GM12874 (cell line): ENCODE data around the gene CCDC88C.

Source experiments
- TF ChIP-seq, protein P1 (sequence below): IDR thresholded peaks from 2 replicates; pipeline ENCODE4 v1.5.1; 2011; ENCODE audit warnings: low read depth, mild to moderate bottlenecking, control low read depth, low read length, moderate library complexity; ENCODE audit not compliant: insufficient read depth

Gene CCDC88C

DNA sequence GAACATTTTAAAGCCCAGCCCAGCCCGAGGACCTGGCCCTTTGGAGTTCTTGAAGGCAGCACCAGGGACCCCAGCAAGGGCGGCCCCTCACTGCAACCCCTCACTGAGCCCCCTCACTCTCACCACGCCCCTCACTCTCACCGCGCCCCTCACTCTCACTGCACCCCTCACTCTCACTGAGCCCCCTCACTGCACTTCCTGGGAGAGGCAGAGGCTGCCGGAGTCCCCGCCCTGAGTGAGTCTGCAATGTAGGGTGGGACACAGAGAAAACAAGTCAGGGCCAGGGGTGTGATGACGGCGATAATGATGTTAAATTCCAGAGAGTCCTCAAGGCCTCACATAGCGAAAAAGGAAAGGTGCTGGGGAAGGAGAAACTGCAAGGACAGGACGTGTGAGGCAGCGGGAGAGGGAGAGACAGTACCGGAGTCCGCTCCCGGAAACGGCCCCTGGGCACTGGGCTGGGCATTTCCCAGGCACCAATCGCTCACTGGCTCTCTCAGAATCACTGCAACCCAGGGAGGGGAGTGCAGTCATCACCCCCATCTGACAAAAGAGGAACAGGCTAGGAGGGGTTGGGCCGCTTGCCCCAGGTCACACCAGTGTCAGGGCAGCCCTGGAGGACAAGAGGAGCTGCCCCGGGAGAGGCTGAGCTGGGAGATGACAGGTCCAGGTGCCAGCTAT is 24.9 kb downstream of the CCDC88C start:
- TF ChIP-seq, protein P1, sequence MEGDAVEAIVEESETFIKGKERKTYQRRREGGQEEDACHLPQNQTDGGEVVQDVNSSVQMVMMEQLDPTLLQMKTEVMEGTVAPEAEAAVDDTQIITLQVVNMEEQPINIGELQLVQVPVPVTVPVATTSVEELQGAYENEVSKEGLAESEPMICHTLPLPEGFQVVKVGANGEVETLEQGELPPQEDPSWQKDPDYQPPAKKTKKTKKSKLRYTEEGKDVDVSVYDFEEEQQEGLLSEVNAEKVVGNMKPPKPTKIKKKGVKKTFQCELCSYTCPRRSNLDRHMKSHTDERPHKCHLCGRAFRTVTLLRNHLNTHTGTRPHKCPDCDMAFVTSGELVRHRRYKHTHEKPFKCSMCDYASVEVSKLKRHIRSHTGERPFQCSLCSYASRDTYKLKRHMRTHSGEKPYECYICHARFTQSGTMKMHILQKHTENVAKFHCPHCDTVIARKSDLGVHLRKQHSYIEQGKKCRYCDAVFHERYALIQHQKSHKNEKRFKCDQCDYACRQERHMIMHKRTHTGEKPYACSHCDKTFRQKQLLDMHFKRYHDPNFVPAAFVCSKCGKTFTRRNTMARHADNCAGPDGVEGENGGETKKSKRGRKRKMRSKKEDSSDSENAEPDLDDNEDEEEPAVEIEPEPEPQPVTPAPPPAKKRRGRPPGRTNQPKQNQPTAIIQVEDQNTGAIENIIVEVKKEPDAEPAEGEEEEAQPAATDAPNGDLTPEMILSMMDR, result no peak

DNA sequence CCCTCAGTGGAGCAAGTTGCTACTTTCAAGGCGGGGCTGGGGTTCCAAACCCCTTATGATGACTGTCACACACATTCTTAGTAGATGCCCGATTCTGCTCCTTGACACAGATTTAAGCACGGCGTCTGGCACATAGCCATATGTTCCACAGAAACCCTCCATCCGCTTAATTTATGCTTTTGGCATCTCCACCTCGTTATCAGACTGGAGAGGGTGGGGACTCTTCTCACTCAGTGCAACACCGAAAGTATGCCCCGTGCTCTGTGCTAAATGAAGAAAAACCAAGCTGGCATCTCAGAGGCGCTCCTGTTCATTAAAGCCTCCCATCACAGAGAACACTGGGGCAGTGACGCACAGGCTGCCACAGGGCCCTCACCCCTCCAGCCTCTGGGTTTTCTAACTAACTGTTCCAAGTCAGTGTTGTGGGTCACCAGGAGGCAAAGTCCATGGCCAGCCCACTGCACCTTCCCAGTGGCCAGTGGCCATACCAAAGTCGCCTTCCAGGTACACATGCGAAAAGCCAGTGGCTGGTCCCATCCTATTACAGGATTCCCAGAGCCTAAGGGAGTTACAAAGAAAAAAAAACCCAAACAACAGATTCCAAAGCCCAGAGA is 27.3 kb downstream of the CCDC88C start:
- TF ChIP-seq, protein P1, result no peak

DNA sequence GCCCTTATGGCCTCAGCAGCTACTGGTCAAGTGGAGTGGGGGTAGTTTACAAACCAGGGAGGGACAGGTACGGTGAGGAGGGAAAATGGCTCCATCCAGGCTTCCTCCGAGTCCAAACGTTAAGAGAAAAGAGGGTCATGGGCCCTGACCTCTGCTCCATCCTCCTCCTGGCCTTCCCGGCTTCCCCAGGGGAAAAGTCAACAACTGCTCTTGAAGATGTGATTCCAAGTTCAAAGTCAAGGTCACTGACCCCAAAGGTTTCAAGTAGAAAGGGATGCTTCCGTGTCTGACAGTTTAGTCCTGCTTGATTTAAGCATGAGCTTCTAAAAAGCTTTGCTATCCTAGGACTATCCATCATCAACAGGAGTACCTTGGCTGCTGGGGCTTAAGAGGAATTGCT is 28.5 kb downstream of the CCDC88C start:
- TF ChIP-seq, protein P1, result no peak

DNA sequence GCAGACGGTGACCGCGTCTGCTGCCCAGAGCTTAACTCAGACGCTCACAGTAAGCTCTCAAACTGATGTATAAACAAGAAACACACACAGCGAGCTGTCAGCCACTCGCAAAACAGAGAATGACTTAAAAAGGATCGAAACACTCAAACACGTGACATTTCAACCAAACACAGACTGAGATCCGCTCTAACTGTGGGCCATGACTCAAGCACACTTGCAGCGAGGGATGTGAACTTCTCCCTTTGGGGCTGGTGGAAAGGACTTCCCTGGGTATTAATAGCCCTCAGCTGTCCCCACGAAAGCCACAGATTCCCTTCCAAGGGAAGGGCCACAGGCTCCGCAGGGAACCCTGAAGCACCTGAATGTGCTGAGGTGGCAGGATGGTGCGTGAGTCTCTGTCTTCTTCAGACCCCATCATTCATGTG is 29.1 kb downstream of the CCDC88C start:
- TF ChIP-seq, protein P1, result no peak

DNA sequence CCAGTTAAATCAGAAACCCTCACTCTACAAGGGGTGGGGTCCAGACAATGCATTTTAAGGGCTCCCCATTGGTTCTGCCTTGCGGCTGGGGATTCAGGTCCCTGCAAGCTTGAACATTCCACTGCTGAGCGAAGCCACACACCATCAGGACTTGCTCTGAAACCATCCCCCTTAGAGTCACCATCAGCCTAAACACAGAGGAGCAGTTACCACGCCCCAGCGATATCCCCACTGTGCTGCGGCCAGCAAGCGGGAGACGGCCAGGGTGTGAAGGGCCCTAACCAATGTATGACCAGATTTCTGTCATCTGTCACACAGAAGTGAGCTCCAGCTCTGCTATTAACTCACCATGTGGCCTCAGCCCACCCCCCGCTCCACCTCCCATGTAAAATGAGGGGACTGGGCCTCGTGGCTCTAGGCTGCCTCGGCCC is 29.7 kb downstream of the CCDC88C start:
- TF ChIP-seq, protein P1, result no peak

DNA sequence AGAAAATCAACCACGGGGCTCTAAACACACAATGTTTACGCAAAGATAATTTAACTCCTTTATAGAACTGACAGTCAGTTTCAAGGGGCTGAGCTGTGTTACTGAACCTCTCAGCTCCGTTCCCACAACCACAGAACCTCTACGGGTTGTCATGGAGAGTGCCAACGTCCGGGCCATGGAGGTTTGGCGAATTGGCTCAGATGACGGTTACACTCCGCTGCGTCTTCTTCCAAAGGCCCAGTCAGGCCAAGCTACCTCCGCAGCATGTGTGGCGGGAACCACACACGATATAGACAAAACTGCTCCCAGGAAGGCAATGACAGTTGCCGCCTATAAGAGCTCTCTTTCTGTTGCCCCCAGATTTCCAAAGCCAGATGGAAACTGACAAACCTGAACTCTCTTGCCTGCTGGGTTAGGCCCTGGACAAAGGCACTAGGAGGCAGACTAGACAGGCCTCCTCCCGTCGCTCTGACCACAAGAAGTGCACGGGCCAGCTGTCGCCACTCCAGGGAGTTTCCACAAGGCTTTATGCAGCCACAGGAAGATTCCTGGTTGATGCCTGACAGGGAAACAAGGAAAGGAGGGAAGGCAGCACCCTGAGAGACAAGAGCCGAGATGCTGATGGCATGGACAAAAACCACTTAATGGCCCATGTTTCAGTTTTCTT is 30.3 kb downstream of the CCDC88C start:
- TF ChIP-seq, protein P1, result no peak

DNA sequence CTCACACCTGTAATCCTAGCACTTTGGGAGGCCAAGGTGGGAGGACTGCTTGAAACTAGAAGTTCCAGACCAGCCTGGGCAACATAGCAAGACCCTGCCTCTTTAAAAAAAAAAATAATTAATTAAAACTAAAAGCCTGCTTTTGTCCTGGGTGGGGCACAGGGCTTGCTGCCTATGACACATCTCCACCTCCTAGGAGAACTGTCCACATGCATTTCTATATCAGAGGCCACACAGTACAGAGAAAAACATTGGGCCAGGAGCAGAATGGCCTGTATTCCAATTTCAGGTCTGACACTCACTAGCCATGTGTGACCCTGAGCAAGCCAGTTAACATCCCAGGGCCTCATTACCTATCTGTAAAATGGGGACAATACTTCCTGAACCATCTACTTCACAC is 31.9 kb downstream of the CCDC88C start:
- TF ChIP-seq, protein P1, result no peak
